ENCODE measurements around the gene PARD3B.

Gene PARD3B

DNA sequence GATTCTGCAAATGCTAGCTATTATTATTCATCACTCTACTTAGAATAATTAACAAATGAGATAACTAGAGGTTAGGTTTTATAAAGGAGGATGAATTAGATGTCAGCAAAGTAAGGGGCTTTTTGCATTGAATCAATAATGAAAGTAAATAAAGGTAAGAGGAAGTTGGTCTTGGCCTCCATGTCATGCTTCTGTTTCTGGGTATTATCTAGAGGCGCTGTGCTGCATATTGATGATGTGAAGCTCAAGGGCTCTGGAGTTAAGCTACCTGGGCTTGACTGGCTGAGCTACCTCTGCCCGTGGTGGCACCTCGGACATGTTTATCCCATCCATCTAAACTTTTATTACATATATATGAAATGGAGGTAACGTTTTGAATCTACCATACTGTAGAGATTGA, 350.9 kb downstream of the PARD3B start:
- no peak for DNase-seq (ENCODE audit: low spot score)

DNA sequence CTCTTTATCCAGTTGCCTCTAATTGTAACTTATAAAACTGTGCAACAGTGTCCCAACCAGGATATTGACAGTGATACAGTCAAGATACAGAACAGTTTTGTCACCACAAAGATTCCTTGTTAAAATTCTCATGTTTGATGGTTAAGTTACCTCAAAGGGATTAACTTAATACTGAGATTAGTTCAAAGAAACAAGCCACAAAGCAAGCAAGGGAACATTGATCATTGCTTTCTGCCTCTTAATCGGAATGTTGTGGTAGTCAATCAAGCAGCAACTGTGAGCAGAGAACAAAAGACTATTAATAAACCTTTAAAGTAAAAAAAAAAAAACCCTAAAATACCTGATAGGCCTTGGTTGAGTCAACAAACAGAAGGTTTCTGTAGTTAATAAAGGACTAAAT, 352.3 kb downstream of the PARD3B start:
- DNase-seq (ENCODE audit: low spot score), result no peak

DNA sequence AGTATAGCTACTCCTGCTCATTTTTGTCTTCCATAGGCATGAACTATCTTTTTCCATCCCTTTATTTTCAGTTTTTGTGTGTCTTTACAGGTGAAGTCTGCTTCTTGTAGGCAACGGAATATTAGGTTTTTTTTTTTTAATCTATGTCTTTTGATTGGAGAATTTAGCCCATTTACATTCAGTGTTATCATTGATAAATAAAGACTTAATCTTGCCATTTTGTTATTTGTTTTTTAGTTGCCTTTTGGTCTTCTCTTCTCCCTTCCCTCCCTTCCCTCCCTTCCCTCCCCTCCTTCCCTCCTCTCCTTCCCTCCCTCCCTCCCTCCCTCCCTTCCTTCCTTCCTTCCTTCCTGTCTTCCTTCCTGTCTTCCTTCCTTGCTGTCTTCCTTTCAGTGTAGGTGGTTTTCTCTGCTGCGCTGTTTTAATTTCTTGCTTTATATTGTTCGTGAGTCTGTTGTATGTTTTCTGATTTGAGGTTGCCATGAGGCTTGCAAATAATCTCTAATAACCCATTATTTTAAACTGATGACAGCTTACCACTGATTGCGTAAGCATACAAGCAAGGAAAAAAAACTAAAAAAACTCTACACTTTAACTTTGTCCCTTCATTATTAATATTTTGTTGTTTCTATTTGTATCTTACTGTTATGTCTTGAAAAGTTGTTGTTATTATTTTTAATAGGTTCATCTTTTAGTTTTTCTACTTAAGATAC, 353.8 kb downstream of the PARD3B start:
- DNase-seq (ENCODE audit: low spot score), result no peak

DNA sequence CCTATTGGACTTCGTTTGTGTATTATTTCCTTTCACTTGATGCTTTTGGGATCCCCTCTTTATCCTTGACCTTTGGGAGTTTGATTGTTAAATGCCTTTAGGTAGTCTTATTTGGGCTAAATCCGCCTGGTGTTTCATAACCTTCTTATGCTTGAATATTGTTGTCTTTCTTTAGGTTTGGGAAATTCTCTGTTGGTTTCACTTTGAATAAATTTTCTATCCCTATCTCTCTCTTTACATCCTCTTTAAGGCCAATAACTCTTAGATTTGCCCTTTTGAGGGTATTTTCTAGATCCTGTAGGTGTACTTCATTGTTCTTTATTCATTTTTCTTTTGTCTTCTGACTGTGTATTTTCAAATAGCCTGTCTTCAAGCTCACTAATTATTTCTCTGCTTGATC, 354.7 kb downstream of the PARD3B start:
- no peak for DNase-seq (ENCODE audit: low spot score)

DNA sequence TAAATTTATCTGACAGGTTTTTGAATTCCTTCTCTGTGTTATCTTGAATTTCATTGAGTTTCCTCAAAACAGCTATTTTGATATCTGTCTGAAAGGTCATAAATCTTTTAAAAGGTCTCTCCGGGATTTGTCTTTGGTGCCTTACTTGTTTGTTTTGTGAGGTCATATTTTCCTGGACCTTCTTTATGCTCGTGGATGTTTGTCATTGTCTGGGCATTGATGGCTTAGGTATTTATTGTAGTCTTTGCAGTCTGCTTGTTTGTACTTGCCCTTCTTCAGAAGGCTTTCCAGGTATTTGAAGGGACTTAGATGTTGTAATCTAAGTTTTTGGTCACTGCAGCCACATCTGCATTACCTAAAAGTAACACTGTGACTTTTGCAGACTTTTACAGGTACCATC, 355.2 kb downstream of the PARD3B start:
- DNase-seq (ENCODE audit: low spot score), result peak; percentile 10

DNA sequence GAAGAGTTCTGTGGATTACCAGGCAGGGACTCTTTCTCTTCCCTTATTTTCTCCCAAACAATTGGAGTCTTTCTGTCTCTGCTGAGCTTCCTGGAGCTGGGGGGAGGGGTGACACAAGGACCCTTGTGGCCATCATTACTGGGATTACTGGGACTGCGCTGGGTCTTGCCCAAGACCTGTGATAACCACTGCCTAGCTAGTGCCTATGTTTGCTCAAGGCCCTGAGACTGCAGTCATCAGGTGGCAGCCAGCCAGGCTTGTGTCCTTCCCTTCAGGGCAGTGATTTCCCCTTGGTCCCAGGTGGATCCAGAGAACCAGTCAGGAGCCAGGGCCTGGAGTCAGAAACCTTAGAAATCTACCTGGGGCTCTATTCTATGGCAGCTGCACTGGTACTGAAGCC, 355.6 kb downstream of the PARD3B start:
- no peak for DNase-seq (ENCODE audit: low spot score)

DNA sequence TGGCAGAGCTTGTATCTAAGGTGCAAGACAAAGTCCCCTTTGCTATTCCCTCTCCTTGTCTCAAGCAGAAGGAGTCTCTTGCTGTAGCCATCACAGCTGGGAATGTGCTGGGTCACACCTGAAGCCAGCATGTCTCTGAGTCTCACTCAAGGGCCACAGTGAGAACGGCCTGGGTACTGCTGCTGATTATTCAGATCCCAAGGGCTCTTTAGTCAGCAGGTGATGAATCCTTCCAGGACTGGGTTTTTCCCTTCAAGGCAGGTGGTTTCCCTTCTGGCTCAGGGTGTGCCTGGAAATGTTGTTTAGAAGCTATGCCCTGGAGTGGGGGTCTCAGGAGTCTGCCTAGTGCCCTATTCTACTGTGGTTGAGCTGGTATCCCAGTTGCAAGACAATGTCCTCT, 356.3 kb downstream of the PARD3B start:
- no peak for DNase-seq (ENCODE audit: low spot score)

DNA sequence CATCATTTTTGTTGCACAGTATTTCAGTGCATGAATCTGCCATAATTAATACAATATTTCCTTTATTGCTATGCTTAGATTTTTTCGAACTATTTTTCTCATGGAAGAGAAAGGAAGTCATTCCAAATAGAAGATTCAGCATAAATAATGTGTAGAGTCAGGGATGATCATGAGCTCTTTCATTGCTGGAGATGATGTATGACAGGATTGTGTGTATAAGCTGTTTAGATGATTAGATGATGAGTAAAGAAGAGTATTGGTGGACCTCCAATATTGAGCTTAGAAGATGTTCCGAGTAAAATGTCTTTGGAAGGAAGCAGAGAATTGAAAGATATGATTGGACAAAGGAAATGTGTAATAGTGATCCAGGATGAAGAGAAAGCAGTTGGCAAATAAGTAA, 364.5 kb downstream of the PARD3B start:
- DNase-seq (ENCODE audit: low spot score), result no peak

DNA sequence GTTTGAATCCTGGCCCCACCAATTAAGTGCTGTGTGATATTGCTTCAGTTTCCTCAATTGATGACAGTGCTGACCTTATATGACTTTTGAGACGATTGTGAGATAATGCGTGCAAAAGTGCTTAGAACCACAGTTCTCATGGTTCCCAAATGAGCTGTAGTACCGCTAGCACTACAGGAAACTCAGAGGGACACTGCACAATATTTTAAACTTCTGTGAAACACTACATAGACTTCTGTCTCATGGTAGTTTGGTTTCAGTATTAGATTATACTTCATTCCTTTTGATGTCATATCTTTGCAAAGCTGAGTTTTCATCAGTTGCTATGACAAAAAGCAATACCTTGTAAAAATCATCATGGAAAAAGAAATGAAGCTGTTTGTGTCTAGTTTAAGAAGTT, 368.0 kb downstream of the PARD3B start:
- no peak for DNase-seq (ENCODE audit: low spot score)

DNA sequence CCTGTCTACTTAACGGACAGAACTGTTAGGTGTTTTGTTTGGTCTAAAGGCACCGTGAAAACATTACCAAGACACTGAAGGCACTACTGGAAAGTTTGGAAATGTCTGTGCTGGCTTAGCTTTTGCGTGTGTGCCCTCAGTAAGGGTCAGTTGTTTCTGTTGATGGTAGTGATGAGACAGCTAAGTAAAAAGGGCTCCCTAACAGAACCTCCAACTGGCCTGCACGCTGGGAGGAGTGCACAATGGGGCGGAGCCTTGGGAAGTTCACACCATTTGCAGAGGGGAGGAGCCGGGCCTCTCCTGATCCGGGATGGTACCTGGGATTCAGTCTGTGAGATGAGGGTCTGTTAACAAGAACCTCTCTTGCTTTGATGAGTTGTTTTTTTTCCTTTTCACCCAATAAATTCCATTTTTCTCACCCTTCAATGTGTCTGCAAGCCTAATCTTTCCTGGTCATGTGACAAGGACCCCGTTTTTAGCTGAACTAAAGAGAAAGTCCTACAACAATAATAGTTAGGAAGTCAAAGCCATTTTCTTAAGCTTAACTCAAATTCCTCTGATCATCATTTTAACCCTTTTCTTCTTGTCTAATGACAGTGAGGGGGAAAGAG, 368.7 kb downstream of the PARD3B start:
- DNase-seq (ENCODE audit: low spot score), result no peak

DNA sequence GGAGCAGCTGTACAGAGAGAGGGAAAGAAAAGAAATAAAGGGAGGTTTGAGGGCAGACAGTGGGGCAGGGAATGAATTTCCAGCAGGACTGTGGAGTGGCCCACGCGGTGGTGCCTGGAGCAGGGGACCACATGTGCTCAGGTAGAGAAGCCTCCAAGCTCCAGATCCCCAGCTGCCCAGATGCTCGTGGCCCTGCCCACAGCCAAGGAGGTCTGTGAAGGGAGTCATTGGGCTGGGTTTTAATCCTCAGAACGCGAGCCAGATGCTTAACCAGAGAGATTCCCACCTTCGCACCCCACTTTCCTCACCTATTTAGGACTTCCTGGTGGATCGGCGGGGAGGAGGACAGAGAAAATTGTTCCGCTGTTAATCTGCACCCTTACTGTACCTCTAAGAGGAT, 369.4 kb downstream of the PARD3B start:
- DNase-seq (ENCODE audit: low spot score), result no peak

DNA sequence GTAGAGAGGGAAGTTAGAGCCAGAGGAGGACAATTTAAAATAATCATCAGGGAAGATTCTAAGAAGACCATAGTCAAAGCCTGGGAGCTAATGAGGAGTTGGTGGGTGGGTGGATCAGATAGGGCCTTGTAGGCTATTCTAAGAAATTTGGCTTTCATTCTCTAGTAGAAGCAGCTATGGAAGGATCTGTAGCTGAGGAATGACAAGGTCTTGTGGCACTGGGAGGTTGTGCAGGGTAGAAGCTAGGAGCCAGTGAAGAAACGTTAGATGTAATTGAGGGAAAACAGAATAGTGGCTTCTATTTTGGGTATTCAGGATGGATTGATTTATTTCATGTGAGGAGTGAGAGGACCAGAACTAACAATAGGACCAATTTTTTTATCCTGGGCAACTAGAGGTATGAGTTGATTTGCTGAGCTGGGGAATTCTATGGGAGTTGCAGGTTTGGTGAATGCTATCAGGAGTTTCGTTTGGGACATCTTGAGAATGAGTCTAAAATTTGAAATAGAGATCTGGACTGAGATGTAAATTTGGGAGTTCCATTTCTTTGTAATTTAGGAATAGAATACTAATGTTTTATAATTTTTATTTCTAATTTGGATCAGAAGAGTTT, 371.9 kb downstream of the PARD3B start:
- no peak for DNase-seq (ENCODE audit: low spot score)

DNA sequence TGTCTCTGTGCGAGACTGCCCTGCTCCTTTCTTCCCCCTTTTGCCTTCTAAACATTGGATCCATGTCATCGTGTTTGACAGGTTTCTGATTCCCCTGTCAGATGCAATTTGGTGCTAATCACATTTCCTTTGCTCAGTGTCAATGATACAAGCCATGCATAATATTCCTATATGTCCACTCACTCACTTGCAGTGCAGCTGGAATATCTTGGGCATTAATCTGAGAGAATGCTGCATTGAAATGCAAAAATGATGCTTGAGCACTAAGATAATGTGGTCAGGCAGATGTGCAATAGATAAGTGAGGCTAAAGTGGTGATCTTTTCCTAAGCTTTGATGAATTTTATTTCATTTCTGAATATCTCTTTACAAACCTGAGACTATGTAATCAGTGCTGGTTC, 375.5 kb downstream of the PARD3B start:
- DNase-seq (ENCODE audit: low spot score), result no peak

DNA sequence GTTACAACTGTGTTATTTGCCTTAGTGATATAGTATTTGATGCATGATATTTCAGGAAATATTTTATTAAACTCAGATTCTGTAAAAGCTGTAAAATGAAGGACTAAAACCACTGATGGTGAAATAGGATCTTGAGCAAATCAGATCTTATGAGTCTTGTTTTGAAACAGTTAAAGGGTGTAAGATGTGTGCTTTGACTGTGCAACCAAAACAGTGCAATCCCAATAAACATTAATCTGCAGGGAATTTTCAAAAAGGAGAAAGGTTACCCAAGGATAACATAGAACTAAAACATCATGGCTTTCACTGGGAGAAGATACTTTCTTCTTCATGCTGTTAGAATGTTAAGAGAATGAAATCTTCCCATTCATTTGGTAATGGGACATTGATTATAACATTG, 378.7 kb downstream of the PARD3B start:
- no peak for DNase-seq (ENCODE audit: low spot score)

DNA sequence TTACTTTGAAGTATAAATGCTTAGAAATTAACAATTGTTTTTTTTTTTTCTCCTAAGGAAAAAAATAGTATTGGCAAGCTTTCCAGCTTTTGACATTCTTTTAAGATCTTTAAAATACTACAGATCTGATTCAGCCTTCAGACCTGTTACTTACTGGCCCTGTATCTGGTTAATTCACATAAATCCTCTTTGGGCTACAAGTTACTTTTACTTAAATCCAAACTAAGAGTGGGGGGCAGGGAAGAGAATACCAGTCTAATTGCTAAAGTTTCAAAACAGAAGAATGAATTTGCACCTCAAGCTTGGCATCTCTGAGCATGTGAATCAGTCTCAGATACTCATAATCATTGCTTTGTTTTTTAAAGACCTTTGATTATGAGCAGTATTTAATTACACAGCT, 386.3 kb downstream of the PARD3B start:
- no peak for DNase-seq (ENCODE audit: low spot score)

DNA sequence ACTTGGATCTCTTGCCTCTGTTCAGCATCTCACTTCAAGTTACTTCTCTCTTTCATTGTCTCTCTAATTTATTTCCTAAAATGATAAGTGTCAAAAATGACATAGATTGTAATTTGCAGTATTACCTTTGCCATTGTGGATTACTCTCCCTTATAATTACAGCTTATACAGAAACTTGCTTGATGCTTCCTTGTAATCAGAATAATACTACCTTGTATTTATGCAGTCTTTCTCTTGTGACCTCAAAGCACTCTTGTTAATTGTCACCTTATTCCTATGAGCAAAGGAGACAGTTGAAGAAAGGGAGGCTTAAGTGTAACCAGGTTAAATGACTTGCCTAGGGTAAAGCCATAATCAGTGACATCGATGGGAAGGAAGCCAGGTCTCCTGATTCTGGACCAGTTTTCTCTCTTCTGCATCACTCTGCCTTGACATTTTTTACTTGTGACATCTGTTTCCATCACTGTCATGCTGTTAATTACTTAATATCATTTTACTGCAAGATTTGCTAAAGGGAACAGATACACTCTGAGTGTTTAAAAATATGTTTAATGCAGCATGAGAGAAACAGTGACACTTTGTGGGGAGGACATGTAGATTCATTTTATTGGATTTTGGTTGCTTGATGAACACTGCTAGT, 388.6 kb downstream of the PARD3B start:
- no peak for DNase-seq (ENCODE audit: low spot score)

DNA sequence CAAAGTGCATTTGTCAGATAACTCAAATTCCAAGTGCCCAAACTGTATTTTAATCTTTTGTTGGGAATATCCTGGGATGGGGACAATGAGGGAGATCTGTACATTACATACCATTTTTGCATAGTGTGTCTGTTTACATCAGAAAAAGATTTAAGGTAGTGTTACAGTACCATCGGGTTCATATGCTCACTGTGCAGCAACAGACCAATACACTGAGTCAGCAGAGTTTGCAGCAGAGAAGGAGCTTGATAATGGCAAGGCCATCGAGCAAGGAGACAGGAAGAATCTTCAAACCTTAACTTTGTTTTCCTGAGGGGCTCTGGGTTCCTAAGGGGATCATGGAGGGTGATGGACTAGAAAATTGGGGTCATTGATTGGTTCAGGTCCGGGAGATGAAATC, 399.7 kb downstream of the PARD3B start:
- no peak for DNase-seq (ENCODE audit: low spot score)

DNA sequence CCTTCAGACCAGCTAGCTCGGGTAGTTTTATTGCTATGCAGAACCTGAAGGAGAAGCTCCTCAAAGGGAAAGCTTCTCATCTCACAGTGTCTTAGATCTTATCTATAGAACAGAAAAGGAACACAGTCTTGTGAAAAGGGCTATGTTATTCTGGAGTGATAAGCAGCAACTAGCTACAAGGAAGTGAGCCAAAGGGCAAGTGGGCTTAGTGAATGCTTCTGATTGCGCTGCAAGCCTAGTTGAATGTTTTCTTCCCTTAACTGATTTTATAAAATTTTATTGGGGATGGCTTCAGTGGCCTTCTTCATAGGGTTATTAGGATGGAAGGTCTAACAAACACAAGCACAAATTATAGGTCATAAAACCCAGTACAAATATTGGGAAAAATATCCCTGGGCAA, 400.1 kb downstream of the PARD3B start:
- no peak for DNase-seq (ENCODE audit: low spot score)

DNA sequence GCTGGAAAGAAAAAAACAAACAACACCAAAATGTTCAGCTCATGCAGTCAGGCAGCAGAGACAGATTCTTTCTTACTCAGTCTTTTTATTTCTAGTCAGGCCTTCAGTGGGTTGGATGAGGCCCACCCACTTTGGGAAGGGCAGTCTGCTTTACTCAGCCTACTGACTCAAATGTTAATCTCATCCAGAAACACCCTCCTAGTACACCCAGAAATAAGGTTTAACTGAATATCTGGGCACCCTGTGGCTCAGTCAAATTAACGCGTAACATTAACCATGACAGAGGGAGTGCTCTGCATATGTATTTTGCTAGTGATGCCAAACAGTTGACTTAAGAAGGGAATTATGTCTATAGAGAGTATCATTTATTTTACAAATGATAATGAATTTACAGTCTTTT, 401.6 kb downstream of the PARD3B start:
- DNase-seq (ENCODE audit: low spot score), result no peak

DNA sequence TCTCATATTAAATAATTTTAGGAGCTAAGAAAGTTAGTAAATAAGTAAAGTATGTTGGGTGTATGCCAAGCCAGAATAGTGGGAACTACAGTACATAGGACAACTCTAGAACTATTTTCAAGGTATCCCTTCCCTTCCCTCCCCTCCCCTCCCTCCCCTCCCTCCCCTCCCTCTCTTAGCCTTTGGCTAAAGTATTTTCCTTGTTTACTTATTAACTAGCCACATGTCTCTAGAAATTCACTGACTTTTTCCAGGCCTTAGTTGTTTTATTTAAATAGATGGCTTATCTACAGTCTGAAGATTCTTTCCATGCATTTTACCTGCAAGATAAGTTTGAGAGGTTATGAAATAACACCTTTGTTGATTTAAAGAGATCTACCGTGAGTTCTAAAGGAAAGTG, 402.1 kb downstream of the PARD3B start:
- DNase-seq (ENCODE audit: low spot score), result no peak

DNA sequence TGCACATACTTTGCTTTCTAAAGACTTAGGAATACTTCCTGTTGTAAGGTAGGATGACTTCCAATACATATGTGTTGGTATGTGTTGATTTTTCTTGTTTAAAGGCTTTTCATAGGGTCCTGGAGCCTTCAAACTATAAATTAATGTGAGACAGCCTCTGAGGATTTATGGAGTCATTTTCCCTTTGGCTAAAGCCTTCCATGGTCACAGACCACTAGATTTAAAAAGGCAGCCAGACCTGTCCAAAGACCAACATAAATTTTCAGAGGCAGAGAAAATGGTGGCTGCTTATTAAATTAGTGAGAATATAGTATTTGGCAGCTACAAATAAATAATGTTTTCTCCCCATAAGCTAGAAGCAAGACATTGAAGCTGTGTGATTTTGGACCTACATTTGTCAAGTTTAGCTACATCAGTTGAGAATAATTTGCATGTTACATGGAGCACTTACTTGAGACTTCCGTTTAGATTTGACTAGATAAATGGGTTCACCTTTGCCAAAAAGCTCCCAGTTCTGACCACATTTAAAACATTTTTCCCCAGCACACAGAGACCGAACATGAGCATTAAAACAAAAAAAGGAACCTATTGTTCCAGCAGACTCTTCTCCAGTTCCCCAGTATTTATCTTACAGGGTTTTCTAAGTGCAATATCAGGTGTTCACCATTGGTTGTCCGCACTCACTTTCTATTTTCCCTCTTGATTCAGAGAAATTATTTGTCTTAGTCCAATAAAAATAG, 402.9 kb downstream of the PARD3B start:
- DNase-seq (ENCODE audit: low spot score), result no peak

DNA sequence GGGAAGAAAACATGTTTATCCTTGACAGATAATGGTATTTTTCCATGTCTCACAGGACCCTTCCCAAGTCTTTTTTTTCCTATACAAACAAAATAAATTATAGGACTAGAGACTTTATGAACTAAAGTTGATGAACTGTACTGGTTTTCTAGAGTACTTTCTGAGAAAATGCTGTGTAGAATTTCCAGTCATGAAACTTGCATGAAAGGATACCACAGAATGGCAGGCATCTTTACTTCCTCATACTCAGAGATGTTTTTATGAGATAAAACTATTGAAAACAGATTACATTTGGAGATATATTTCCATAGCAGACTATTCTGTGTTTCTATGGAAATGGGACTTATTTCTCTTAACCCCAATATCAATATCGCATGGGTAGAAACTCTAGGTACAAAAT, 403.5 kb downstream of the PARD3B start:
- no peak for DNase-seq (ENCODE audit: low spot score)

Data from LoVo (cell line).